Activated gamma-delta T cell (primary cell): ENCODE results near the gene GATA5.

ENCODE experiments used
- DNase-seq: peaks from one replicate; lab custom pipeline; 2025; lab: John Stamatoyannopoulos, UW

The GATA5 gene

DNA sequence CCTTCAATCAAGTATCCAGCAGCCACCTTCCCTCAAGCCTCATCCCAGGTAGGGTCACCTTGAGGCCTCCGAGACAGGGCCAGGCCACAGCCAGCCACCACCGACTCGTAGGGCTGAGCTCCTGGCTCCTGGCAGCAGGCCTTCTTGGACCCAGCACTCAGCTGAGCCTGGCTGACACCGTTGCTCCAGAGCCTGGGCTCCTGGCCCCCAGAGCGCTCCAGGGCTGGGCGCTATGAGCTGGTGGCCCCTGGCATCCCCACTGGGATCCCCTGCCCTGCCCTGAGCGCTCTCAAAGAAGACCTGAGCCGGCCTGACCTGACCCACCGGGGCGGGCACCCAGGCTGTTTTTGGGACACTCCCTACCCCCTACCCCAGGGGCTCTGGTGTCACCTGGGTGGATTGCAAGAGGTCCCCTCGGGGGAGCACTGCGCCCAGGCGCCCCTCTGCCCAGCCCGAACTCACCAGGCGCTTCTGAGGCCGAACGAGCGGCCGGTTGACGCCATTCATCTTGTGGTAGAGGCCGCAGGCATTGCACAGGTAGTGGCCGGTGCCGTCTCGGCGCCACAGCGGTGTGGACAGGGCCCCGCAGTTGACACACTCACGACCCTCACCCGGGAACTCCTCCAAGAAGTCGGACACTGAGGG lies 2.7 kb downstream of the GATA5 start:
- no peak for DNase-seq

- no peak for DNase-seq
Measured at GRCh38 chr20:62472138-62472940, 3.5 kb downstream of the GATA5 start.

- no peak for DNase-seq
Measured at GRCh38 chr20:62470459-62470858, 5.3 kb downstream of the GATA5 start.

DNA sequence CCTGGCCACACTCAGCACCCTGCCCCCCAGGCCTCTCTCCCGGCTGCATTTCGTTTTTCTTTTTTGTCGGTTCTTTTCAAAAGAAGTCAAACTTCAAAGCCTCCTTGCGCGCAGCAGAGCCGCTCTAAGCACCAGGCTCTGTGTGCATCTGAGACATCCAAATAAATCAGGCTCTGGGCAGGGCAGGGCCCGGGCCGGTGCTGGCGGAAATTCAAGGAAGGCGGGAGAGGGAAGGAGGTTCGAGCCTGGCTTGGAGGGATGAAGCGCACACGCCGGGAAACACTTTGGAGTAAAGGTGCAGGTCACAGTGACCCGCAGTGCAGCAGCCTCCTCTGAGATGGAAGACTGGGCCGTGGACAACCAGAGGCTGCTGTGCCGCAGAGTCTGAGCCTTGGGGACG lies 5.8 kb downstream of the GATA5 start:
- no peak for DNase-seq

DNA sequence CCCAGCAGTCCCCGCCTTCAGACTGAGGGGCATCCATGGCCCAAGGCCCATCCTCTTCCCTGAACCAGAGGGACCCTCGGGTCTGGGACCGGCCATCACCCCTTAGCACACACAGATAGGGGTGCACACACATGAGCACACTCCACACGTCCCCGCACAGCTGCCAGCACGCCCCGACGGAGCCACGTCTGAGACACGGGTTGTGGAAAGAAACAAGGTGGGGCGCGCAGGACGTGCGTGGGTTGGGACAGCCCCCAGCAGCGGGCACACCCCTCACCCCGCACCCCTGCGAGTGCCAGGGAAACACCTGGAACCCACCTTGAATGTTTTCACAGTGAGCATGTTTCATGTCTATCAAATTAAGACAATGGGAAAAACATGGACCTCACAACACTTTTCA lies 6.4 kb downstream of the GATA5 start:
- no peak for DNase-seq

GRCh38 chr20:62466806-62467537 lies 8.8 kb downstream of the GATA5 start:
- DNase-seq: no peak

- DNase-seq: no peak
Measured at GRCh38 chr20:62466072-62466760, 9.6 kb downstream of the GATA5 start.

DNA sequence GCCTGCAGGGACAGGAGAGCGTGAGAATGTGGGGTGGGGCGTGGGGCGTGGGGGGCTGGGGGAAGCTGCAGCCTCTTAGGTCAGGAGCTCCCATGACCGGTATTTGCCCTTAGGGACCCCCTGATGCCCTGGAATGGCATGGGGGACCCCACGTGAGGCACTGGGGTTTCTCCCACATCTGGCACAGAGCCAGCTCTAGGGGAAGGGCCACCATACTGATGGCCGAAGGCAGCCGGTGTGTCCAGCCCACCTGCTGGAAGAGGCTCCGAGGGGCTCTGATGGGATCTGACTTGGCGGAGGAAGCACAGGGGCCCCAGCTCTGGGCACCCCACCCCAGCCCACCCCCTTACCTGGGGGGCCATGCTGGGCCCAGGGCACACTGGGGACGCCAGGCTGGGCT lies 10.8 kb downstream of the GATA5 start:
- no peak for DNase-seq

- DNase-seq: no peak
Measured at GRCh38 chr20:62464425-62464770, 11.4 kb downstream of the GATA5 start.

GRCh38 chr20:62463651-62464424 lies 12.0 kb downstream of the GATA5 start:
- no peak for DNase-seq

GRCh38 chr20:62462976-62463592 lies 12.7 kb downstream of the GATA5 start:
- no peak for DNase-seq

DNA sequence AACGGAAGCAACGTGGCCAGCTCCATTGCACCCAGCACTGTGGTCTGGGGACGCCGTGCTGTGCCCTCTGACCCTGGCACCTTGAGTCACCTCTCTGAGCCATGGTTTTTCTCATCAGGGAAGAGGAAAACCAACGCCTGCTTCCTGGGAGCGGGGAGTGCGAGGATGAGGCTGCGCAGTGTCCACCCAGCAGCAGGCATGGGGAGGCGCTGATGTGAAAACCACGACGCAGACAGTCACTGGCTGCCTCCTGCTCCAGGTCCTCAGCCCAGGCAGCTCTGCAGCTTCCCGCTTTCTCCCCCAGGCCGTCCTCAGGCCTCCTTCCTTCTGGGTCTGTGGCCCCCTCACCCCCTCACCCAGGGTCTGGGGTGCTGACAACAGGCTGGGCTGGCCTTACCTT lies 14.0 kb downstream of the GATA5 start:
- no peak for DNase-seq

DNA sequence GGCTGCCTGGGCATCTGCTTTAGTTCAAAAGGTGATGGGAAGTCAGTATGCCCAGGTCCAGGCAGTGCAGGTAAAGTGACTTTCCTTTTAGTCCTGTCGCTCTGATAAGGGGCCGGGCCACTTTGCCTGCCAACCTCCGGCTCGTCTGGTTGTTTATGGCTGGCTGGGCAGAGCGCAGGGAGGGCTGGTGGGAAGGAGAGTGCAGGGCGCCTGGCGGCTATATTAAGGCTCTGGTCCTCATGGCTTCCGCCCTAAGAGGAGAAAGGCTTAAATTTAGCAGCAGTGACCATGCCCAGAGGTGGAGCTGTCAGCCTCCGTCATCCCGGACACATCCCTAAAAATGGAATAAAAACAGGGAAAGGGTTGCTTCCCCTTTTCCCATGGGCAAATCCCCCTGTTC lies 14.6 kb downstream of the GATA5 start:
- DNase-seq: no peak

DNA sequence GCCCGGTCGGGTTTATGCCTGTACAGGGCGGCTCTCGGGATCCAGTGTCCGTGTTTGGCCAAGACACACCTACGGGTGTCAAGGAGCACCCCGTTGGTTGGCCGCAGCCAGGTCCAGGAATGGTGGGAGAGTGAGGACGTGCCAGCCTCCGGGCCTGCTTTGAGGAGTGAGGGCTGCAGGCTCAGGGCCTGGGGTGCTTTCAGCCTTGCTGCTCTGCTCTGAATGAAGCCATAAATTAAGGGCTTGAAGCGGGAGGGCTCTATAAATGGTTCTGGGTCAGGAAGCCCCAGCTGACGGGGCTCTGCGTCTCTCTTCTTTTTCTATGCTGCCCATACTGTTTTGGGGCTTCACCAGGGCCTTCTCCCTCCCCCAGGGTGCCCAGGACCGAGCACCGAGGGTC lies 15.1 kb downstream of the GATA5 start:
- no peak for DNase-seq

DNA sequence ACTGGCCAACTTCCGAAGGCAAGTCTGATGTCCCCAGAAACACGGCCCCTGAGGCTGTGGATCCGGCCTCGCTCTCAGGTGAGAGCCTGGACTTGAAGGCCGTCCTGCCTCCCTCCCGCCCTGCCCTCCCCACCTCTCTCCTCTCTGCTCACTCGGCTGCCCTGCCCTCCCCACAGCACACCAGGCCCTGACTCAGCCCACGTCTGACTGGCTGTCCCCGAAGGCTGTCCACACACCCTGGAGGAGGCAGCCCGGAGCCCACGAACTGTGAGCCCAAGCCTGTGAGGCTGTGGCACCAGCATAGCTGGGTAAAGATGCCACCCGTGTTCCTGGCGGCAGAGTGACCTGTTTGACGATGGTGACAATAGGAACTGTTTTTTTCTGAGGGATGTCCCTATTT lies 16.3 kb downstream of the GATA5 start:
- no peak for DNase-seq

DNA sequence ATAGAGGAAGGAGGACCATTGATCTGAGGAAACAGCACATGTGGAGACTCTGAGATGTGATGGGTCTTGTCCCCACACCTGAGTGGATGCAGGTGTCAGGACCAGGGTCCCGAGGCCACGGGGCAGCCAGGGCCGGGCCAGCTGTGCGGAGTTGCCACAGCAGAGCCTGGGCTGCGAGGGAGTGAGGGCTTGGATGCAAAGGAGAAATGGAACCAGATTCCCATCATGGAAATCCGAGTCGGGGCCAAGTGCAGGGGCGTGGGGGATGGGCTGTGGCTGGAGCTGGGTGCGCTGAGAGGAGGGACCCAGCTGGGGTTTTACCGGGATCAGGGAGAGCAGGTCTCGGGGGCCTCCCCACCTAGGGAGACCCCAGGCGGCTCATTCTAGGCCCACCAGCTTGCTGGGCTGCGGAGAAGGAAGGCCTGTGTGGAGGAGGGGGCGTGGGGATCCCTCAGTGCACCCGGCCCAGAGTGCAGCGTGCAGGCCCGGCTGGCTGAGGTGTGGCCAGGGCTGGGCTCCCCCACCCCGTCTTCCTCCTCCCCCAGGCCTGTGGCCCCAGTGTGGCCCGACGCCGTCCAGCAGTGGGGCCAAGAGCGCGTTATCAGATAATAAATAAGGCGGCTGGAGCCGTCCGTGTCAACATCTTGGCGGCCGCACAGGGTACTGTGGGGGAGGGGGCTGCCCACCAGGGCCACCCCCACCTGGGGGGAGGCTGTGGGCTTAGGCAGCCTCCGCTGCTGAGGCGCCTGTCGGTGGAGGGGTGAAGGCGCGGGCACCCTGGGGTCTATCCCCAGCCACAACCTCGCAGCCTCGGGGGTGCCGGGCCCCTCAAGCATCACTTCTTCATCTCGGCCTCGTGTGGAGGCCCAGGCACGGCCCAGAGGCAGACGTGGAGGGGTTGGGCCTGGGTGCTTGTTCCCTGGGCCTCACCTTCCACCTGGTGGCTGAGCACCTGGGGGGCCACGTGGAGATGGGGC lies 17.2 kb downstream of the GATA5 start:
- no peak for DNase-seq

- no peak for DNase-seq
Measured at GRCh38 chr20:62457831-62458230, 18.0 kb downstream of the GATA5 start.

GRCh38 chr20:62457098-62457497 lies 18.7 kb downstream of the GATA5 start:
- DNase-seq: no peak

DNA sequence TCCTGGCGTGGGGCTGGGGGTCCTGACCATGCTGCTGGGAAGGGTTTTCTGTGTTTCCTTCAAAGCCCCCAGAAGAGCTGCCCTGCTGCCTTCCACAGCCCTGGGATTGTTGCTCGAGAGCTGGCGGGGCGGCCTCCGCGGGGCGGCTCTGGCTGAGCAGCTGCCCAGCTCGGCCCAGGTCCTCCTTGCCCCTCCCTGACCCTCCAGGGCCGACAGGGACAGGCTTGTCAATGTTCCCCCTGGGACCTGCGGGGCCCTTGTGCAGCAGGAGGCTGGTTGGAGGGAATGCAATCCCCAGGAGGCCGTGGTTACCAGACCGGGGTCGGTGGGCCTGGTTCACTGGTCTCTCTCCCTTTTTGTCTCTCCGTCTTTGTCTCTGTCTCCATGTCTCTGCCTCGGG lies 19.9 kb downstream of the GATA5 start:
- DNase-seq: no peak
